K562 (cell line): ENCODE results near the gene RAP2C. TPM values are rescaled to one million over a fixed set of nuclear protein-coding genes. Genes with fewer than 3 reads are reported as not detected.

Source experiments
- AFF4 ChIP-seq: sonication (generic); formaldehyde crosslinking; IDR thresholded peaks from 2 replicates; pipeline ENCODE4 v1.8.0; 2023; ENCODE audit warnings: mild to moderate bottlenecking, missing genetic modification reagents
- ARID3B ChIP-seq: fragments of 250-450 bp; sonication (Bioruptor Pico); IDR thresholded peaks from 2 replicates; pipeline ENCODE4 v1.4.0; 2020; ENCODE audit warnings: borderline replicate concordance
- CREB3 ChIP-seq: fragments of 450-650 bp; conservative IDR thresholded peaks from 2 replicates; pipeline ENCODE4 v1.6.1; 2016; ENCODE audit warnings: missing genetic modification characterization, low read depth, mild to moderate bottlenecking, missing compliant biosample characterization, moderate library complexity
- ELF4 ChIP-seq: fragments of 450-650 bp; formaldehyde crosslinking; IDR thresholded peaks from 2 replicates; pipeline ENCODE4 v1.4.0; 2022; ENCODE audit warnings: missing genetic modification characterization
- ETV5 ChIP-seq: sonication (generic); formaldehyde crosslinking; IDR thresholded peaks from 2 replicates; pipeline ENCODE4 v1.4.0; 2020; ENCODE audit warnings: low read depth, mild to moderate bottlenecking, missing genetic modification reagents
- GABPA ChIP-seq: fragments of 200-800 bp; sonication (Bioruptor generic); conservative IDR thresholded peaks from 2 replicates; pipeline ENCODE4 v1.6.1; 2016; ENCODE audit warnings: low read depth, missing genetic modification characterization, missing compliant biosample characterization
- HINFP ChIP-seq: fragments of 450-650 bp; conservative IDR thresholded peaks from 2 replicates; pipeline ENCODE4 v1.6.1; 2016; ENCODE audit warnings: missing genetic modification characterization, low read depth, mild to moderate bottlenecking, control low read depth, missing compliant biosample characterization
- KAT2B ChIP-seq: IDR thresholded peaks from one replicate; pipeline ENCODE4 v1.6.1; 2012; ENCODE audit warnings: low read depth, mild to moderate bottlenecking, control low read depth, inconsistent platforms, low read length, moderate library complexity
- LARP7 ChIP-seq: fragments of 450-650 bp; IDR thresholded peaks from 2 replicates; pipeline ENCODE4 v1.6.1; 2016
- MAX ChIP-seq: sonication (generic); formaldehyde crosslinking; IDR thresholded peaks from 2 replicates; pipeline ENCODE4 v1.9.0; 2022; ENCODE audit warnings: mild to moderate bottlenecking, missing genetic modification reagents
- PURB ChIP-seq: sonication (generic); formaldehyde crosslinking; IDR thresholded peaks from 2 replicates; pipeline ENCODE4 v1.9.0; 2021; ENCODE audit warnings: low read depth, mild to moderate bottlenecking, missing genetic modification reagents
- SIN3A ChIP-seq, 2 experiments: fragments of 150-350 bp in 1 of 2; IDR thresholded peaks; 2 replicates each; pipeline ENCODE4 v1.6.1; 2011 to 2016; ENCODE audit warnings: borderline replicate concordance in 2 of 2, low read depth in 2 of 2, low read length in 2 of 2, mild to moderate bottlenecking in 2 of 2, moderate library complexity in 2 of 2; ENCODE audit not compliant: control insufficient read depth in 1 of 2
- SMC3 ChIP-seq: conservative IDR thresholded peaks from 2 replicates; pipeline ENCODE4 v1.6.1; 2011; ENCODE audit warnings: low read depth, low read length, improper control_type of control experiment; ENCODE audit not compliant: insufficient read depth
- TBP ChIP-seq: optimal IDR thresholded peaks from 2 replicates; pipeline ENCODE3; 2011; ENCODE audit warnings: low read depth, low read length, improper control_type of control experiment
- ZBTB34 ChIP-seq: fragments of 250-450 bp; sonication (Bioruptor Pico); IDR thresholded peaks from 2 replicates; pipeline ENCODE4 v1.8.0; 2021; ENCODE audit warnings: mild to moderate bottlenecking, moderate library complexity
- ZNF282 ChIP-seq: sonication (generic); formaldehyde crosslinking; IDR thresholded peaks from 2 replicates; pipeline ENCODE4 v1.8.1; 2023; ENCODE audit warnings: missing genetic modification reagents
- polyA plus RNA-seq, 8 experiments: library from polyadenylated mRNA; depleted of rRNA in 4 of 8; stranded (reverse) in 5 of 8; unstranded in 3 of 8; fragments of >200 nt; fragmentation: Nextera tagmentation in 2 of 8; fragmentation: Illumina TruSeq in 1 of 8; extraction: Ambion mirVana in 2 of 8; extraction: Trizol in 1 of 8; gene quantifications; 2 replicates each; pipeline versions ENCODE4 v1.2.1 to v1.2.3, GENCODE V29; 2011 to 2014; ENCODE audit warnings: inconsistent platforms in 1 of 8, missing spikeins in 1 of 8
- total RNA-seq, 7 experiments: library from RNA; depleted of rRNA in 6 of 7; stranded (reverse); fragments of >200 nt in 6 of 7; fragmentation: Illumina TruSeq in 2 of 7; extraction: Trizol in 2 of 7; gene quantifications; 2 replicates each; pipeline versions ENCODE4 v1.2.1 to v1.2.3, GENCODE V29; 2011 to 2021; ENCODE audit warnings: low replicate concordance in 1 of 7

Gene RAP2C
- total and polyA plus RNA-seq, 9 of the 15 experiments (the other 6 are each of a cell fraction or from before 2014, with no cell fraction given) = 7.8 to 28.6 (median 18.6) TPM

- TF ChIP-seq HINFP (tag) = no peak
- no peak for TF ChIP-seq CREB3
- peak; percentile 75 for TF ChIP-seq MAX
- TF ChIP-seq PURB (CRISPR knock-in tag) = no peak
- no peak for TF ChIP-seq ZBTB34 (CRISPR knock-in tag)
- no peak for TF ChIP-seq TBP
- peak; percentile 57 to 70; a peak in 2 of 4 replicates for TF ChIP-seq SIN3A (IDR thresholded peaks at IDR 0.05; ENCODE audit: borderline replicate concordance in 2 of 2, control insufficient read depth in 1 of 2, low read depth in 2 of 2, low read length in 2 of 2)
- TF ChIP-seq ARID3B (CRISPR knock-in tag) = no peak
- peak; percentile 59; the same call in 1 of the 2 replicates for TF ChIP-seq SMC3
- TF ChIP-seq AFF4 (CRISPR knock-in tag) = 0 out of 2 replicates have a peak, but pooled peaks have one; percentile 35
- TF ChIP-seq ELF4 = no peak
- TF ChIP-seq ETV5 = no peak
- TF ChIP-seq GABPA (tag) = no peak
- no peak for TF ChIP-seq LARP7
- no peak for TF ChIP-seq ZNF282 (CRISPR knock-in tag)
- no peak for TF ChIP-seq KAT2B
These were observed at the start of gene RAP2C (continued) for GRCh38 chrX:132219343-132219768.
